WERI-Rb-1 (cell line): ENCODE measurements around the gene CPNE8.

ENCODE experiments used
- DNase-seq: peaks from one replicate; pipeline ENCODE4 v3.0.0-alpha.2; 2020
- H3K27ac ChIP-seq: fragments of 250-450 bp; sonication (Bioruptor Pico); 2 replicates; pipeline ENCODE4 v1.5.1; 2020; ENCODE audit warnings: mild to moderate bottlenecking, moderate library complexity
- H3K27me3 ChIP-seq: fragments of 250-450 bp; sonication (Bioruptor Pico); 2 replicates; pipeline ENCODE4 v1.5.1; 2021; ENCODE audit warnings: mild to moderate bottlenecking, low read depth, moderate library complexity; ENCODE audit not compliant: insufficient read depth, severe bottlenecking
- H3K36me3 ChIP-seq: fragments of 250-450 bp; sonication (Bioruptor Pico); 2 replicates; pipeline ENCODE4 v1.5.1; 2020; ENCODE audit warnings: mild to moderate bottlenecking, moderate library complexity
- H3K4me3 ChIP-seq: 2 replicates; pipeline ENCODE4 v1.5.1; 2011; ENCODE audit warnings: low read depth, mild to moderate bottlenecking, control low read depth, low read length
- H3K9me3 ChIP-seq: fragments of 250-450 bp; sonication (Bioruptor Pico); 2 replicates; pipeline ENCODE4 v1.5.1; 2021; ENCODE audit warnings: mild to moderate bottlenecking, moderate library complexity; ENCODE audit not compliant: severe bottlenecking
- CTCF ChIP-seq: IDR thresholded peaks from 2 replicates; pipeline ENCODE4 v1.5.1; 2011; ENCODE audit warnings: low read depth, mild to moderate bottlenecking, control low read depth, inconsistent platforms, low read length

The CPNE8 gene

GRCh38 chr12:38669530-38669929, 235.9 kb downstream of the CPNE8 start:
- Histone ChIP-seq H3K9me3 (no peaks in the 10 kb centered on the region), H3K27me3 (peaks cover 37% of the 10 kb centered on the region), H3K4me3 (no peak overlapping the region), H3K27ac (no peak overlapping the region), H3K36me3 (no peaks in the 10 kb centered on the region)
- no peak for DNase-seq
- no peak for TF ChIP-seq CTCF

- no peak for DNase-seq
- no peak overlapping the region for H3K4me3 ChIP-seq
- H3K27ac ChIP-seq: no peak overlapping the region
- no peaks in the 10 kb centered on the region for H3K9me3 ChIP-seq
- no peak for TF ChIP-seq CTCF
- peaks cover 37% of the 10 kb centered on the region for H3K27me3 ChIP-seq
- no peaks in the 10 kb centered on the region for H3K36me3 ChIP-seq
Measured at GRCh38 chr12:38669081-38669480, 236.3 kb downstream of the CPNE8 start.

GRCh38 chr12:38666425-38666824, 239.0 kb downstream of the CPNE8 start:
- TF ChIP-seq CTCF: no peak
- Histone ChIP-seq H3K9me3 (no peaks in the 10 kb centered on the region), H3K4me3 (no peak overlapping the region), H3K36me3 (no peaks in the 10 kb centered on the region), H3K27me3 (peaks cover 36% of the 10 kb centered on the region), H3K27ac (no peak overlapping the region)
- DNase-seq: no peak

- no peak overlapping the region for H3K4me3 ChIP-seq
- no peaks in the 10 kb centered on the region for H3K36me3 ChIP-seq
- peak; percentile 11 for DNase-seq
- H3K27me3 ChIP-seq: peaks cover 28% of the 10 kb centered on the region
- no peak overlapping the region for H3K27ac ChIP-seq
- peak; percentile 44 for TF ChIP-seq CTCF
- H3K9me3 ChIP-seq: no peaks in the 10 kb centered on the region
Measured at GRCh38 chr12:38664661-38665269, 240.6 kb downstream of the CPNE8 start.

- TF ChIP-seq CTCF: no peak
- Histone ChIP-seq H3K4me3 (no peak overlapping the region), H3K9me3 (no peaks in the 10 kb centered on the region), H3K27ac (no peak overlapping the region), H3K27me3 (peaks cover 18% of the 10 kb centered on the region), H3K36me3 (no peaks in the 10 kb centered on the region)
- DNase-seq: no peak
Measured at GRCh38 chr12:38662829-38663228, 242.6 kb downstream of the CPNE8 start.

- H3K27me3 ChIP-seq: peaks cover 27% of the 10 kb centered on the region
- H3K9me3 ChIP-seq: no peaks in the 10 kb centered on the region
- H3K36me3 ChIP-seq: no peaks in the 10 kb centered on the region
- H3K4me3 ChIP-seq: no peak overlapping the region
- H3K27ac ChIP-seq: no peak overlapping the region
- TF ChIP-seq CTCF: no peak
- DNase-seq: no peak
Measured at GRCh38 chr12:38653650-38654049, 251.7 kb downstream of the CPNE8 start.
